Measurements from ENCODE around the gene PDLIM7. TPM values are rescaled to one million over a fixed set of nuclear protein-coding genes. Genes with fewer than 3 reads are reported as not detected.

The PDLIM7 gene
- total RNA-seq, result 100 to 1,000 TPM; 196 to 241 TPM
- 307 TPM for polyA plus RNA-seq (2013, experiment 1 of 2)
- polyA plus RNA-seq (2013, experiment 2 of 2), result 281 TPM
- long read RNA-seq, experiment 1, transcript PDLIM7-202 (13 exons, 1,689 nt), result minor isoform, 13 of 72 reads
- long read RNA-seq, experiment 1, transcript PDLIM7-201 (8 exons, 977 nt), result major isoform, 21 of 72 reads
- long read RNA-seq, experiment 1, partial matches to known transcripts, result 10 of 72 reads
- long read RNA-seq, experiment 1, other reads (novel, unspliced or antisense), result 28 of 72 reads
- long read RNA-seq, experiment 2, transcript PDLIM7-201 (8 exons, 977 nt), result minor isoform, 38 of 195 reads
- long read RNA-seq, experiment 2, transcript PDLIM7-202 (13 exons, 1,689 nt), result major isoform, 56 of 195 reads
- long read RNA-seq, experiment 2, partial matches to known transcripts, result 37 of 195 reads
- long read RNA-seq, experiment 2, other reads (novel, unspliced or antisense), result 63 of 195 reads
- long read RNA-seq, experiment 3, transcript PDLIM7-202 (13 exons, 1,689 nt), result major isoform, 396 of 642 reads
- long read RNA-seq, experiment 3, transcript PDLIM7-201 (8 exons, 977 nt), result minor isoform, 81 of 642 reads
- long read RNA-seq, experiment 3, partial matches to known transcripts, result 55 of 642 reads
- long read RNA-seq, experiment 3, other reads (novel, unspliced or antisense), result 107 of 642 reads
- long read RNA-seq, experiment 4, transcript PDLIM7-202 (13 exons, 1,689 nt), result minor isoform, 58 of 252 reads
- long read RNA-seq, experiment 4, transcript PDLIM7-201 (8 exons, 977 nt), result major isoform, 139 of 252 reads
- long read RNA-seq, experiment 4, partial matches to known transcripts, result 11 of 252 reads
- long read RNA-seq, experiment 4, other reads (novel, unspliced or antisense), result 44 of 252 reads

GRCh38 chr5:177497292-177498012, at the start of gene PDLIM7:
TSS of gene PDLIM7 (minus strand) at chr5:177497604. CDS start at chr5:177496512, 1,092 bp downstream.
- H3K4me3 Mint-ChIP-seq, result peak within 1 kb of the TSS; percentile 74
- no peaks in the 10 kb centered on the region for H3K9me3 Mint-ChIP-seq
- peak within 1 kb of the TSS; percentile 94 for H3K27ac Mint-ChIP-seq
- DNase-seq, result peak; percentile 98
- peaks cover 35% of the 10 kb centered on the region for H3K36me3 ChIP-seq (ENCODE audit: control insufficient read depth, insufficient read depth, low read length)
- H3K27me3 ChIP-seq (ENCODE audit: control insufficient read depth, insufficient read depth, low read length, poor library complexity, severe bottlenecking), result peaks cover 14% of the 10 kb centered on the region
- H3K4me1 Mint-ChIP-seq, result peaks cover 24% of the 10 kb centered on the region
- no peaks in the 10 kb centered on the region for H3K9me3 ChIP-seq (ENCODE audit: control insufficient read depth, low read length)
- H3K36me3 Mint-ChIP-seq (ENCODE audit: low read depth), result peaks cover 22% of the 10 kb centered on the region
- H3K9ac ChIP-seq (ENCODE audit: extremely low read depth, low read length, poor library complexity, severe bottlenecking), result peak within 1 kb of the TSS; percentile 71
- H3K27ac ChIP-seq (ENCODE audit: low read depth, low read length), result peak within 1 kb of the TSS; percentile 93
- peak within 1 kb of the TSS; percentile 92 for H3K4me3 ChIP-seq (ENCODE audit: low read length)
- WGBS, 2 experiments (ENCODE audit: insufficient coverage in 1 of 2, insufficient read length in 1 of 2), result 0% methylated on average over 35 to 73 of the region's 73 CpGs
- peaks cover 17% of the 10 kb centered on the region for H3K4me1 ChIP-seq (ENCODE audit: control insufficient read depth, insufficient read depth, low read length)
- TF ChIP-seq CTCF (conservative IDR thresholded peaks at IDR 0.05), result peak; percentile 24
- H3K27me3 Mint-ChIP-seq (ENCODE audit: insufficient read depth), result peaks cover 30% of the 10 kb centered on the region

GRCh38 chr5:177546258-177546741, 48.9 kb upstream of the PDLIM7 start:
- no peak overlapping the region for H3K4me3 Mint-ChIP-seq
- H3K36me3 ChIP-seq (ENCODE audit: control insufficient read depth, insufficient read depth, low read length), result peaks cover 57% of the 10 kb centered on the region
- DNase-seq, result no peak
- WGBS, 2 experiments (ENCODE audit: insufficient coverage in 1 of 2, insufficient read length in 1 of 2), result 86 to 88% methylated on average over 1 of the region's 1 CpG
- H3K27ac Mint-ChIP-seq, result peak overlapping the region; percentile 86
- no peaks in the 10 kb centered on the region for H3K9me3 ChIP-seq (ENCODE audit: control insufficient read depth, low read length)
- peak overlapping the region; percentile 25 for H3K27ac ChIP-seq (ENCODE audit: low read depth, low read length)
- peaks cover 37% of the 10 kb centered on the region for H3K4me1 Mint-ChIP-seq
- peak overlapping the region; percentile 30 for H3K4me3 ChIP-seq (ENCODE audit: low read length)
- no peaks in the 10 kb centered on the region for H3K27me3 Mint-ChIP-seq (ENCODE audit: insufficient read depth)
- H3K9ac ChIP-seq (ENCODE audit: extremely low read depth, low read length, poor library complexity, severe bottlenecking), result no peak overlapping the region
- TF ChIP-seq CTCF (conservative IDR thresholded peaks at IDR 0.05), result peak; percentile 44
- no peaks in the 10 kb centered on the region for H3K9me3 Mint-ChIP-seq
- H3K27me3 ChIP-seq (ENCODE audit: control insufficient read depth, insufficient read depth, low read length, poor library complexity, severe bottlenecking), result no peaks in the 10 kb centered on the region
- H3K4me1 ChIP-seq (ENCODE audit: control insufficient read depth, insufficient read depth, low read length), result peaks cover 27% of the 10 kb centered on the region
- H3K36me3 Mint-ChIP-seq (ENCODE audit: low read depth), result peaks cover 32% of the 10 kb centered on the region

Measured in endodermal cell (in vitro differentiated cells).